ENCODE measurements around the gene PLPP3.
A peak's percentile ranks its signal among the peaks of the same experiment; 100 is the strongest.

The PLPP3 gene

DNA sequence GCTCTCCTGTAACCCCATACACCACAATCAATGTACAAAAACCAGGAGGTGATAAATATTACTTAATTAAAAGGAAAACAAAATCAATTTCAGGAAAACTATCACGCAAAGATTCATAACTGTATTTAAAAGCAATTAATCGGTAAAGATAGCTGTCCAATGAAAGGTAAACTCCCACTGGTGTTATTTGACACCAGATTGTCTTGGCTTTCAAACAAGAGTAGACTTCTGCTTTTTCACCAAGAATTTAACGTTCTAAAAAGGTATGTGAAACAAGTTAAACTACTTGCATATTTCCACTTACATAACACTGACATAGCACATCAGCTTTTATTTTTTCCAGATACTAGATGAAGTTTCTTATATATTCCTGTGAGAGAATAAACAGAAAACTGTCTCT lies 3.5 kb downstream of the PLPP3 start:
- no peak for DNase-seq

DNA sequence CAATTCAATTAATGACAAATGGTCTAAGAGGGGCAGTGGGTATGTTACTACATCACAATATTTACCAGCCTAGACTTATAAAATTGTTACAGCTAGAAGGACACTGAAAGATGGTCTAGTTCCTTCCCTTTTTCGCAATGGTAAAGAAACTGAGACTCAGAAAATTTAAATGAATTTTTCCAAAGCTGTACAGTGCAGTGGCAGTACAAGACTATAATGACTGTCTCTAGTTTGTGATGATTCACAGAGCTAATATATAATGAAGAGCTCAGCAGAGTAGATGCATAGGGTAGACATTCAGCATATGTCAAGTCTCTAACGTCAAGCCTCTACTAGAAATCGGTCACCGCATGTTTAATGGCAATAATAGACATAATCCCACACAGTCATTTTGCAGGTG lies 4.6 kb downstream of the PLPP3 start:
- no peak for DNase-seq

DNA sequence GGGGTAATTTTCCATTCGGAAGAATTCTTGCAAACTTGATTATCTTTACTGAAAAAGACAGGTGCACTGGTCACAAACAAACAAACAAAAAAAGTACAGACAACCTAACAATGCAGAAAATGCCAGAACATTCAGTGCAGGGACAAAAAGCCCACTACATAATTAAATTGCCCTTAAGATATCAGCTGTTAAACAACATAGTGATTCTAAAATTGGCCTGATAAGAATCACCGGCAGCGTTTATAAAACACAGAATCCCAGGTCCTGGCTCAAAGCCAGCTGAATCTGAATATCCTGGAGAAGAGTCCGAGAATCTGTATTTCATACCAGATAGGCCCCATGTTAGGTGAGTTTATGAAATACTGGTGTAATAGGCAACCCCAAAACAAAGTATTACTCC lies 6.1 kb downstream of the PLPP3 start:
- DNase-seq: no peak

DNA sequence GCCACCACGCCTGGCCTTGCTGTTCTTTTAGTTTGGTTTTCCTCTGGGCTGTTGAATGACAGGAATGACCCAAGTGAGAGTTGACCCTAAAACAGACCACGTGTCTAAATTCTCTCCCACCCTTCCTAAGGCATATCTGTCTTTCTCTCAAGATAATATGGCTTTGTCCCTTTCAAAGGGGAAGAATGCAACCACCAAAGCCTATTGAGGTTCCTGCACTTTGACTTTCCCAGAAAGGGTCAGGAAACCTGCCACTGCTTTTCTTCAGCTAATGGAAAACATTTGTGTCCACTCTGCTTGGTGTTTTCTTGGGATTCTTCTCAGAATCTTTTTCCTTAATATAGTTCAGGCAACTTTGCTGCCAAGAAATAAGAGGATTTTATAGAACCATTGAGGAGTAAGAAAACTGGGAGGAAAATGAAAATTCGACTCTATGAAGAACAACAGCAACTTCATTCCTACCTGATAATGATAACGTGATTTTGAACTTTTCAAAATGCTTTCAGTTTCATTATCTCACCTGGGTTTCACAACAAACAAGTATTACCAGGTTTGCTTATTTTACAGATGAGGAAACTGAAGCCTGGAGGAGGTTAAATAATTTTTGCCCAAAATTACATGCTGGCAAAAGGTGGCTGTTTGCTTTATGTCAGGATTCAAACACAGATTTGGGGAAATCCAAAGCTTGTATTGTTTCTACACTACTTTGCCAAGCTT lies 6.9 kb downstream of the PLPP3 start:
- peak; percentile 40 for DNase-seq

DNA sequence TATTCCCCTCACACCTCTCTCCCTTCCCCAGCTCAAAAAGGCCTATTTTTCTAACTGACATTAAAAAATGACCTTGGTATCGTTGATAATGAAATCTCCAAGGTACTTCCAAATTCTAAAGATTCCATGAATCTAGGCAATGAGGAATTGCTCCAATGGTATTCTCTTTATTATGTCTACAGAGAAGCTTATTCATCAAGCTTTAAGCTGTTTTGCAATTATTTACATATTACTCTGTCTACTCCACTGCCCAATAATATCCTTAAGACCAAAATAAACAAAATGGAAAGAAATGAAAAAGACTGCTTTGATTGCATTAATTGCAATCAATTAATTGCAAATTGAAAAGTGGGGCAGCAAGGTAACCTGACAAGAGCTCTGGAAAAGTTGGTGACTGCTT lies 7.9 kb downstream of the PLPP3 start:
- no peak for DNase-seq

DNA sequence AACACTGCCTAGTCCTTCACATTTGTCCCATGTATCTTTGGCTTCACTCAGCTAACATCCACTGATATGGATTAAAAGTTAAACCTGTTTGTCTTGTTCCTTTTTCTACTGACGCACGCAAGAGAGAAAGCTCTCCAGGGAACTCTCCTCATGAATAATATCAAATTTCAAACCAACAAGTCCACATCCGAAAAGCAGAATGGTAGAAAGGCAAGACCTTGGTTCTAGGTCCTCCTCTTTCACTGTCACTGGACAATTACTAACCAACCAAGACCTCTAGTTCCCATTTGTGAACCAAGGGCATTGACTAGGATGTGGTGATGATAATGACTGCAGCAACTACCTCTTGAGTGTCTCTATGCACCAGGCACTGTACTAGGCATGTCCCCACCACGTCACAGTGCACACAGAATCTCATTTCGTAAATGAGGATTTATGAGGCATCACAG lies 8.4 kb downstream of the PLPP3 start:
- DNase-seq: no peak

DNA sequence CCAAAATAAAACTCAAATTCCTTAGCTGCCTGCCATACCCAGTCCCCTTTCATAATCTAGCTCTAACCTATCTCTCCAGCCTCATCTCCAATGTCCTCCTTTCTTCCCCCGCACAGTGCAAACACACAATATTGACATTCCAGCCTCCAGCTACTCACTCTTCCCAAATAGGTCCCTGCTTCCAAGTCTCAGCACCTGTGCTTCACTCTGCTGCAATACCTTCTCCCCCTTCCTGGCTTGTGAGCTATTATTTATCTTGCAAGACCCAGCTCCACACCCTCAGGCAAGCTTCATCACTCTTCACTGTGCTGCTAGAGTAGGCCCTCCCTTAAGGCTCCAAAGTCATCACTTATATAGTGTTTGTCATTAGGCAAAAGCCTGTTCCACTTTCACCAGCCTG lies 9.7 kb downstream of the PLPP3 start:
- DNase-seq: no peak

DNA sequence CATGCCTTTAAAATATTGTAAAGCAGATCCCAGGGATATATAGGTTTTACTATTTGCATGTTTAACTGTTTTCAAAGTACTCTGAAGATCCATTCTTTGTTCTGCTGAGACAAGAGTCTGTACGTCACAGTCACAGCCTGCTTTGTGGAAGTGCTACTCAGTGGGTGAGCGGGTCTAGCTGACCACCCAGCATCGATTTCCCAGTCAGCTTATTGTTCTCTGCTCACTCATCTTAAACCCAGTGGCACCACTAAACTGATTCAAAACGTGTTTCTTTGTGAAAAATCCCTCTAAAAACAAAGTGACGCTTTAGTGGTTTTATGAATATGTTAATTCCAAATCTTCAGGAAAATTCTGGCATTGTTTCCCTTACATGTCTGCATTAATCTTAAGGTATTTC lies 12.4 kb downstream of the PLPP3 start:
- no peak for DNase-seq

DNA sequence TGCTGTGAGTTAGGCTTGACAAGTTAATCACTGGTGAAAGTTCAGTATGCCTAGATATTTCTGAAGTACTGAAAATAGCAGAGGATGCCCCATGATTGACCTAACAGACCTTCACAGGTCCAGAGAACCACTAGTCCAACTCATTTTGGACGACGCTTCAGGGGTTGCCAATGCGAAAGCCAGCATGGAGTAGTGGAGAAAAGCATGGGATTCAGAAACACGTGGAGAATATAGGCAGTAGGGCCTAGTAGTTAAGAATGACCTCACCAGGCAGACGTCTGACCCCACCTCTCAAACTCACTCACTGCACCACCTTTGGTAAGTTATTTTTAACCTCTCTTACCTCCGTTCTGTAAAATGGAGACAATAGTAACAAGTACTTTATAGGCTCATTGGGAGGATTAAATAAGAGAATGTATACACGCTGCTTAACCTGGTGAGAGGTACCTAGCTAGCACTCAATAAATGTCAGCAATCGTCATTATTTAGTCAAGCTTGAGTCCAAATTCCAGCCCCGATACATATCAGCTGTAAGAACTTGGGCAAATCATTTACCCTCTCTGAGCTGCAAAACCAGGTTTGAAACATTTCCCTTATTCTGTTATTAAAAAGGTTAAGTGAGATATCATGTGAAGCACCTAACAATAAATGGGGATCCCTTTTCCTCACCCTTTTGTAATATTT lies 13.2 kb downstream of the PLPP3 start:
- no peak for DNase-seq

DNA sequence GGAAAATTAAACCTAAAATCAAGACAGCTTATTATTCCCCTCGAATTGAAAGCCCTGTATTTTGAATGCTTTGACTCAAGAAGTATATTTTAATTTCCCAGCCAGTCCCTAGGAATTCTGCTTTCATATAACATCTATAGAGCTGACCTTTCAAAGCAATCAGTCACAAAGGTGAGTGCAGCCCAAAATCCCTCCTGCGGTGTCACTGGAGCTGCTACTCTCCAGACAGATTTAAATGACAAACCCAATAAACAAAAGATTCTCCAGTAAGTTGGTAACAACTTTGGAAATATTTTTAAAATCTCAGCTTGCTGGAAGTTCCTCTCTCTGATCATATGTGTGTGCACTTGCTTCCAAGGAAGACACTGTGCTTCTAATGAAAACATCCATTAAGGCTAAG lies 14.7 kb downstream of the PLPP3 start:
- no peak for DNase-seq

DNA sequence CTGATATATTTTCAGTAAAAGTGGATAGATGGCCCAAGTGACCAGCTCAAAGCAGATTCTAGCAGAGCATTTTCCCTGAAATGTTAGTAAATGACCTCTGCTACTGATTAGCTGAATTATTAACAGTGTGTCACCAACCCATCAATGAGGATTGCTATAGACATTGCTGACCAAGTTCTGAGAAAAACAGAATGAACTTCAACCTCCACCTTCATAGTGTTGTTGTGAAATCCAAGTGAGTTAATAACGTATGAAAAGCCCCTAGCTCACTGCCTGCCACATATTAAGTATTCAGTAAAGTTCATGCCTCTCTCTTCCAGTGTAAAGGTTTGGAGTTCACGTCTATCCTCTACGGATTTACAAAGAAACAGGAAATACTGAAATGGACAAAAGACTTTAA lies 15.8 kb downstream of the PLPP3 start:
- DNase-seq: no peak

DNA sequence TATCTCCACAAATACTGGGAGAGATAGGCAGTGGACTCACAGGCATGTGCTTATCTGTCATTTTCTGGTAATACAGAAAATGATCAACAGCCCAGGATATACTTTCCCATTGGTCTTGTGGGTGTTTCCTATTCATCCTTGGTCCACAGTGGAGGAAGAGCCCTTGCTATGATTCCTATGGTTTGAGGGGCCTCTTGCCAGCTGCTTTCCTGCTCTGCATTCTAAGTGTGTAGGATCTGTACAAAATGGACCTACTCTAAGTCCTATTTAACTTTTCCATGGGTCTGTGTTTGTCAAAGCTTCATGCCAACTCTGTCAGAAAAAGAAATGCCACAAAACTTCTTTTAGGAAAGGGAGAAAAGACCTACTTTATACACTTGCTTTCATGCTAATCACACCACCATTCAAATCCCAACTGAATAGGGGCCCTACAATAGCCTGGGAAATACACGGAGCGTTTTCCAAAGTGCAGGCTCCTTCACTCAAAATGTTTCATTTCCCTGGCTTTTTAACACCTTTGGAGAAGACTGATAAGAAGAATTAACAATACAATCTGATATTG lies 16.4 kb downstream of the PLPP3 start:
- no peak for DNase-seq

DNA sequence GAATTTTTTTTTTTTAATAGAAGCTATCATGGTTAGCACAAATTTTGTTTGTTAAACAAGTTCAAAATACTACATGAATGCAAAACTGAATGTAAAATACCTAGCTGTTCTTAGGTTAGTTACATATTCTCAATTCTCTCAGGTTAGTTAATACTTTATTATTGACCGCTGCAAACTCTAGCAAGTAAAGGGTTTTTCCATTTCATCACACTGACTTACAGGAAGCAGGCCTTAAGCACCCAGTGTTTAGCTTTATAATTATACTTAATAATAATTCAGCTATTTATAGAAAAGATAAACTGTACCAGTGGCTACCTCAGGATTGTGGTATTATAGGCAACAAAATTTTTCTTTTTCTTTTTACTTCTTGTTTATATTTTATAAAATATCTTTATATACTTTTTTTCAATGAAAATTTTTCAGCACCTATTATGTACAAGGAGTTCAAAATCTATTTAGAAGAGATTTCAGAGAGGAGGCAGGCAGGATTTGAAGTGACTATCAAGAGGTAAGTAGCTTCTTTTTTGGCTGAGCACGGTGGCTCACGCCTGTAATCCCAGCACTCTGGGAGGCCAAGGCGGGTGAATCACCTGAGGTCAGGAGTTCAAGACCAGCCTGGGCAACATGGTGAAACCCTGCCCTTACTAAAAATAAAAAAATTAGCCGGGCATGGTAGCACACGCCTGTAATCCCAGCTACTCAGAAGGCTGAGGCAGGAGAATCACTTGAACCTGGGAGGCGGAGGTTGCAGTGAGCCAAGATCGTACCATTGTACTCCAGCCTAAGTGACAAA lies 17.9 kb downstream of the PLPP3 start:
- no peak for DNase-seq

DNA sequence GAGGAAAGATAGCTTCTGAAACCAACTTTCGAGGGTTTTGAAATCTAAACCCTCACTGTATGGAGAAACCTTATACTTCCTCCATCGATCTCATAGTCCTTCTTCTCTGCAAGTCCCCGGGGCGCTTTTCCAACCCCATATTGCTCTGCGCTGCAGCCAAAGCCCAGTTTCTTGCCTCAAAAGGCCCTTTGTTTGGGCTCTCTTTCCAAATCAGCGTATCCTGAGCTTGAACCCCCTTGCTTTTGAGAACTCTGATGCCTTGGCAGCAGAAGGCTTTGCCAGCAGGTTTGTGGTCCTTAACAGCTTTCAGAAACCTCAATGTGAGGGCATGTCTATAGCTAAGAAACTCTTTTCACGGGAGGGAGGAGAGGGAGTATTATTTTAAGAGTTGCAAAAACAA lies 21.6 kb downstream of the PLPP3 start:
- DNase-seq: peak; percentile 56

DNA sequence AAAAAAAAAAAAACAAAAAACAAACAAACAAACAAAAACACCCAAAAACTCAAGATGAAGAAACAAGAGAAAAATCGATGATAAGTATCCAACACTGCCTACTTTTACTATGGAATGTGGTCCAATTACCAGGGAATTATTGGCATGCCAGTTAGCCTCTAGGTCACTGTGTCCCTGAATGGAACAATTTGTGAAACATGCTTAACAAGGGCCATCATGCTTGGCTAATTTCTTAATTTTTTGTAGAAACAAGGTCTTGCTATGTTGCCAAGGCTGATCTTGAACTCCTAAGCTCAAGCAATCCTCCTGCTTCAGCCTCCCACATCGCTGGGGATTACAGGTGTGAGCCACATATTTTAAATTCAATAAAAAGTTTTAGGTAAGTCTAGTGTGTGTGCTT lies 23.9 kb downstream of the PLPP3 start:
- no peak for DNase-seq

DNA sequence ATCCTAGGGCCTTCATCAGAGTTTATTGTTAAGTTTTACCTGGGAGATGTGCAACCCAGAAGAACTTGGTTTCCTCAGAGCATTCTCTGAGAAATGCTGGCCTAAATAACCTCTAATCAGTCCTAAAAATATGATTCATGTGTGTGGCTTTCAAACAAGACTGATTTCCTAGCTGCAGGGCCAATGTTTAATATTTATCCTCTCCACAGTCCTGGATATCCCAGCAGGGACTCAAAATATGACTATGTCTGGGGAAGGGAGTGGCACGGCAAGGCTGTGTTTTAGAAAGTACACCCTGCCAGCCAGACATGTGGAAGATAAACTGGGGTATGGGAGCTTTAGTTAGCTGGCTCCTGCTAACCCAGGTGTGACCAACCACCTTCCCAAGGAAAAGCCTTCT lies 26.3 kb downstream of the PLPP3 start:
- DNase-seq: no peak

DNA sequence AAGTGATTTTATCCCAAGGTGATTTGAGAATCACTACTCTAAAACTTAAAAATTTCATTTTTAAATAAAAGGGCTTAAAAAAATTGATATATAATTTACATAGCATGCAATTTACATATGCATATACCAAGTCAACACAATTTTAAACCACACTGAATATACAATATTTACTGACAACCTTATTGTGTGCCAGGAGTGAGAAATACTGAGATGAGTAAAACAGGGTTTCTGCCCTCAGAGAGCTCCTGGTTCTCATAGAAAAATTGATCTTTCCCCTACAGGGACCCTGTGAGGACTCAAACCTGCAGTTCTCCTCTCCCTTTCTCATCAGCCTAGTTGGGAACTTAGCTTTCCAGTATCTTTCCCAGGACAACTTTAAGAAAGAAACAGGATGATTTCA lies 27.0 kb downstream of the PLPP3 start:
- no peak for DNase-seq

DNA sequence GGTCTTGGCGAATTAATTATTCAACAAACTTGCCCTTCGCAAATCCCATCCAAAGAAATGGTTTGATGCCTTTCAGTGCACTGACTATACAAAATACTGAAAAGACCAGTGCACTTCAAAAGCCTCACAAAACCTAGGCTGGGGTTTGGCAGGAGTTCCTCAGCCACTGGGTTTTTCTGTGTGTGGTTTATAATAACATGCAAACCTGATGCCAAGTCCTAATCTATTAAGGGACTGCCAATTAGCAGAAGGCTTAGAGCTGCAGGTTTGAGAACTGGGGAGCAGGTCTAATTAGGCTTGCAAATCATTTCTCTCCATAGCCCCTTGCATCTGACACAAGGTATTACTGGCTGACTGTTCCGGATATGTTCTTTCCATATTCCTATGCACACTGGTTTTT lies 27.7 kb downstream of the PLPP3 start:
- peak; percentile 57 for DNase-seq

DNA sequence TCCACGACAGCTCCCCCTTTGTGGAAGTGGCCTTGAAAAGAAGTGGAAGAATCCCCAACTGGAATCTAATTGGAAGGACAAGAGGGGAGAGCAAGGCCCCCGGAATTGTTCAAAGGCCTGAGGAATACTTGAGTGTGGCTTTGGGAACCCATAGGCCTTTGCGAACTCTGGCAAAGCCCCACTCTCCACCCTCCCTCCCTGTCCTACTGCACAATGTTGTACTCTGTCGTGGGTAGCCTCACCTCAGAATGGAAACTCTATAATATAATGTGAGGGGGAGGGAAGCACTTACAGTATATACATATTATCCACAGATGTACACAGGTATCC lies 28.5 kb downstream of the PLPP3 start:
- DNase-seq: no peak

DNA sequence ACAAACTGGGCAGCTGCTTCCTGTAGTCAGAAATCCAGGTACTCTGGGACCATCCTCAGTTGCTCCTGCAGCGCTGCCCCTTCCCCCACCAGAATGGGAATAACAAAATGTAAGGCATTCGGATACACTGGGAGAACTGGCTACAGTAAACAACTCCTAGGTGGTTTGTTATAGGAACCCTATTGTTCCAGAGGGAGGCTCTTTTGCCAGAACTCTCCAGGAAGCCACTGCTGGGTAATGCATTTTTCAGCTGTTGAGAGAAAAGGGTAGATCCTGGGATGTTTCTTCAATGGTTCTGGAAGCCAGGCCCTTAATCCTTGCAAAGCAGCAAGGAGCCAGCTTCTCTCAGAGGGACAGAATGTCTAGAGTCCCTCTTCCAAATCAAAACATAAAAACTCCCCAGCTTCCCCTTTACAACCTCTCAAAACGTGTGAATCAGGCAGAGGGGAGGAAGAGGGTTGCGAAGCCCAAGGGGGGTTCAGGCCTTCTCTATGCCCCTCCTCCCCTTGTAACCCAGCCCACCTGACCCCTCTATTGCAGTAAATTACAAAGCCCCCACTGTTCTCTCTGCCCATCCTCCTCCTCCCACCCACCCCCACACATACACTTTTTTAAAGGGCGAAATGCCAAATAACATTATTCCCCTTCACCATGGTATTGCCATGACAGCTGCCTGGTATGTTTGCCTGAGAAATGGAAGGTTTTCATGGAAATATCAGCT lies 29.1 kb downstream of the PLPP3 start:
- DNase-seq: no peak

DNA sequence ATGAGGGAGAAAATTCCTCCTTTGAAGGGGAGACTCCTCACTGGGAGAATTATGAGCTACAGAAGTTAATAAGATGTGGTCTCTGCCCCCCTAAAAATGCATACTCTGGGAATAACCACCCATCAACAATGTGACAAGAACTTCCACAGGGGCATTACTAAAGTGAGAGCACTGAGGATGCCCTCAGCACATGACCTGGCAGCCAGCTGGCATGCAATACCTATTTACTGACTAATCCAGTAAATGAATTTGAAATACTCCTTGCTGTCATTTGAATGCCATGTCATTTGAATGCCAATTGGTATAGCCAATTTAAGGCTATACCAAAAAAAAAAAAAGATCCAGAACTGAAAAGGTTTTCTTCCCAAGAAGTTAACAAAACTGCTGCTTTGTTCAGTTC lies 30.8 kb downstream of the PLPP3 start:
- no peak for DNase-seq

DNA sequence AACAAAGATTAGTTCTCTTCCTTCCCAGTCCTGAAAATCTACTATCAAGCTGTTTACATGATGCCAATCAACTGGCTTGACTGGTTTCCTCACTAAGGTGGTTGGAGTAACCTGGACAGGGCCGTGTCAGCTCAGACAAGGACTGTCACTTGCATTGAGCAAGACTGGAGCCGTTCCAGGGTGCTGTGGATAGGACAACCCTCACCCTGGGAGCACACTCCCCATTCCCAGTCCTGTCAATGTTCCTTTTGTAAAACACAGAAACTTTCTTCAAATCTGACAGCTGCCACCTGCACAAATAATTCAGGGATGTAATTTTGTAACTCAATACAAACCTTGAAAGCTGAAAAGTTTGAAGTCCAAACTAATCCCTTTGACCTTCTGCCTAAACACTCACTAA lies 31.4 kb downstream of the PLPP3 start:
- no peak for DNase-seq

DNA sequence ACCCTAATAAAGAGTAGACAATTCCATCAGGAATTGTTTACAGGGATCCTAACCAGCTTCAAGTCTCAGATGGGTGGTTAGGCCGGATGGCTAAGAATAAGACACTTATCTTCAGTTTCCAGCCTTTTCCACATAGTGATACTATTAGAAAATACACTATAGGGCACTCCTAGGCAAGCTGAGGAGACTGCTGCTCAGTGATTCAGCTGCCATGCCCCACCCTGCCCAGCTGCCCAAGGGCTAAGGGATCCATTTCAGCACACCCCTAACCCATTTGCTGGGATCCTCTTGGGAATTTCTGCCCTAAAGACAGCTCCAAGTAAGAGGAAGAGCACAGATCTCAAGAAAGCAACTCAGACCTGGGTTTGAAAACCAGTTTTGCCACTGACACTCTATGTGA lies 31.9 kb downstream of the PLPP3 start:
- DNase-seq: no peak

Data from RPMI8226 (cell line).